ENCODE data around the gene MAZ.
"Not testable (repeated sequence)": the region's sequence is repeated elsewhere in the genome, so short reads cannot be mapped to it uniquely, and the experiment has no call there.

Gene MAZ

GRCh38 chr16:29784901-29785500 lies 21.3 kb upstream of the MAZ start:
- no peak for DNase-seq

GRCh38 chr16:29787155-29787554 lies 19.2 kb upstream of the MAZ start:
- not testable (repeated sequence) for DNase-seq

GRCh38 chr16:29789775-29790182 lies 16.6 kb upstream of the MAZ start:
- DNase-seq = no peak

- DNase-seq = peak; percentile 100
Measured at GRCh38 chr16:29790183-29790948, 16.0 kb upstream of the MAZ start, which contains the start of gene KIF22. Gene KIF22, plus strand, starts transcription at chr16:29790751. Its CDS starts 9 bp downstream, at chr16:29790760.

GRCh38 chr16:29790949-29791844 lies 15.1 kb upstream of the MAZ start:
- peak; percentile 33 for DNase-seq

GRCh38 chr16:29791845-29792807 lies 14.2 kb upstream of the MAZ start:
- DNase-seq = no peak

- DNase-seq = not testable (repeated sequence)
Measured at GRCh38 chr16:29793153-29793552, 13.2 kb upstream of the MAZ start.

GRCh38 chr16:29794231-29794710 lies 12.1 kb upstream of the MAZ start:
- no peak for DNase-seq

- DNase-seq = no peak
Measured at GRCh38 chr16:29802416-29802935, 3.9 kb upstream of the MAZ start.

- DNase-seq = no peak
Measured at GRCh38 chr16:29804020-29804419, 2.3 kb upstream of the MAZ start.

GRCh38 chr16:29804455-29805231 lies 1.7 kb upstream of the MAZ start:
- DNase-seq = peak; percentile 78

GRCh38 chr16:29805232-29806098 lies 864 bp upstream of the MAZ start:
- DNase-seq = peak; percentile 99

GRCh38 chr16:29806641-29807425 lies 504 bp downstream of the MAZ start:
- peak; percentile 80 for DNase-seq

- DNase-seq = peak; percentile 96
Measured at GRCh38 chr16:29807426-29808218, 1.3 kb downstream of the MAZ start.

GRCh38 chr16:29808219-29808900 lies 2.0 kb downstream of the MAZ start:
- DNase-seq = peak; percentile 58

- DNase-seq = no peak
Measured at GRCh38 chr16:29809031-29809747, 2.9 kb downstream of the MAZ start.
